Stimulated activated CD4-positive, alpha-beta T cell treated with anti-CD3 and anti-CD28 coated beads, Interleukin-15, amount 100 ng/mL, for 1 hour (primary cell): ENCODE measurements around the gene IL10RA.
"Not testable (repeated sequence)": the region's sequence is repeated elsewhere in the genome, so short reads cannot be mapped to it uniquely, and the experiment has no call there.

Source experiments
- DNase-seq, 2 donors: peaks; one replicate each; pipeline ENCODE4 v3.0.0-alpha.2; 2020; ENCODE audit warnings: low read depth in 1 of 2, low spot score in 1 of 2

Gene IL10RA

GRCh38 chr11:117961896-117962295 lies 24.3 kb upstream of the IL10RA start:
- no peak for DNase-seq

- DNase-seq = no peak
Observed at GRCh38 chr11:117962826-117963225, 23.4 kb upstream of the IL10RA start.

GRCh38 chr11:117966908-117967307 lies 19.3 kb upstream of the IL10RA start:
- DNase-seq = no peak

- DNase-seq = no peak
Observed at GRCh38 chr11:117969160-117969991, 16.8 kb upstream of the IL10RA start.

- DNase-seq = no peak
Observed at GRCh38 chr11:117970400-117971024, 15.7 kb upstream of the IL10RA start.

- no peak for DNase-seq
Observed at GRCh38 chr11:117972044-117972443, 14.2 kb upstream of the IL10RA start.

GRCh38 chr11:117972629-117973502 lies 13.3 kb upstream of the IL10RA start:
- no peak for DNase-seq

GRCh38 chr11:117973503-117973860 lies 12.7 kb upstream of the IL10RA start:
- no peak for DNase-seq

- no peak for DNase-seq
Observed at GRCh38 chr11:117976445-117976844, 9.7 kb upstream of the IL10RA start.

- DNase-seq = no peak
Observed at GRCh38 chr11:117977029-117977428, 9.2 kb upstream of the IL10RA start.

GRCh38 chr11:117977612-117978264 lies 8.5 kb upstream of the IL10RA start:
- not testable (repeated sequence) for DNase-seq

- not testable (repeated sequence) for DNase-seq
Observed at GRCh38 chr11:117978291-117978910, 7.8 kb upstream of the IL10RA start.

GRCh38 chr11:117978991-117979390 lies 7.2 kb upstream of the IL10RA start:
- no peak for DNase-seq

GRCh38 chr11:117979481-117980211 lies 6.5 kb upstream of the IL10RA start:
- DNase-seq = no peak

- DNase-seq = no peak
Observed at GRCh38 chr11:117980280-117980679, 5.9 kb upstream of the IL10RA start.

GRCh38 chr11:117980720-117981119 lies 5.5 kb upstream of the IL10RA start:
- no peak for DNase-seq

- no peak for DNase-seq
Observed at GRCh38 chr11:117983163-117983475, 3.1 kb upstream of the IL10RA start.

GRCh38 chr11:117984476-117984875 lies 1.7 kb upstream of the IL10RA start:
- DNase-seq = no peak

- no peak for DNase-seq
Observed at GRCh38 chr11:117986981-117987574, 884 bp downstream of the IL10RA start.
